ENCODE results near the gene WNT6. TPM values are rescaled to one million over a fixed set of nuclear protein-coding genes. Genes with fewer than 3 reads are reported as not detected.

The WNT6 gene
- total and polyA plus RNA-seq, 10 of the 15 experiments (the other 5 are each of a cell fraction or from before 2014, with no cell fraction given) = 0.11 to 0.44 (median 0.22) TPM; not detected in 5

DNA sequence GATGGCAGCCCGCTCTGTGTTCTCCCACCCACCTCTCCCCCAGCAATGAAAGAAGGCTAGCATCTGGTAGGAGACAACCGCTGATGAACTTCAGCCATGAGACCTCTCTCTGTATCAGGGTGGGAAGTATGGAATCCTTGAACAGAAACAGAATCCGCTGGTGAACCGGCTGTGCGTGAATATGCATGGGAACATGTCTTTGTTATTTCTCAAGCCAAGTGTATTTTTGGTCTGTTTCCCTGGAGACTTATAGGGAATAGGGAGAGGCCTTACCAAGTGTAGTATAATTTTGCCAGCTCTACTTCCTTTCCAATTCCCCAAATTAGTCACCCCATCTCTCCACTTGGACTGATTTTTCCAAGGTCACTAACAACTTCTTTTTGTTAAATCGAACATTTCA lies 51.1 kb downstream of the WNT6 start (continued):
- TF ChIP-seq USF2 (IDR thresholded peaks at IDR 0.05; ENCODE audit: borderline replicate concordance, low read depth, low read length) (no peak), ZNF207 (IDR thresholded peaks at IDR 0.05; ENCODE audit: borderline replicate concordance) (no peak), MXI1 (IDR thresholded peaks at IDR 0.05; ENCODE audit: low read depth, low read length) (no peak), WRNIP1 (IDR thresholded peaks at IDR 0.05; ENCODE audit: borderline replicate concordance, low read depth, low read length) (no peak), TBL1XR1 (IDR thresholded peaks at IDR 0.05; ENCODE audit: low read depth, low read length) (no peak)
- TF ChIP-seq, protein P1, sequence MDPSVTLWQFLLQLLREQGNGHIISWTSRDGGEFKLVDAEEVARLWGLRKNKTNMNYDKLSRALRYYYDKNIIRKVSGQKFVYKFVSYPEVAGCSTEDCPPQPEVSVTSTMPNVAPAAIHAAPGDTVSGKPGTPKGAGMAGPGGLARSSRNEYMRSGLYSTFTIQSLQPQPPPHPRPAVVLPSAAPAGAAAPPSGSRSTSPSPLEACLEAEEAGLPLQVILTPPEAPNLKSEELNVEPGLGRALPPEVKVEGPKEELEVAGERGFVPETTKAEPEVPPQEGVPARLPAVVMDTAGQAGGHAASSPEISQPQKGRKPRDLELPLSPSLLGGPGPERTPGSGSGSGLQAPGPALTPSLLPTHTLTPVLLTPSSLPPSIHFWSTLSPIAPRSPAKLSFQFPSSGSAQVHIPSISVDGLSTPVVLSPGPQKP (IDR thresholded peaks at IDR 0.05; ENCODE audit: low read depth, low read length) = no peak
- TF ChIP-seq, protein P2, sequence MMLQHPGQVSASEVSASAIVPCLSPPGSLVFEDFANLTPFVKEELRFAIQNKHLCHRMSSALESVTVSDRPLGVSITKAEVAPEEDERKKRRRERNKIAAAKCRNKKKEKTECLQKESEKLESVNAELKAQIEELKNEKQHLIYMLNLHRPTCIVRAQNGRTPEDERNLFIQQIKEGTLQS (IDR thresholded peaks at IDR 0.05; ENCODE audit: borderline replicate concordance, extremely low read depth, low read depth, low read length) = no peak
- TF ChIP-seq, protein P3, sequence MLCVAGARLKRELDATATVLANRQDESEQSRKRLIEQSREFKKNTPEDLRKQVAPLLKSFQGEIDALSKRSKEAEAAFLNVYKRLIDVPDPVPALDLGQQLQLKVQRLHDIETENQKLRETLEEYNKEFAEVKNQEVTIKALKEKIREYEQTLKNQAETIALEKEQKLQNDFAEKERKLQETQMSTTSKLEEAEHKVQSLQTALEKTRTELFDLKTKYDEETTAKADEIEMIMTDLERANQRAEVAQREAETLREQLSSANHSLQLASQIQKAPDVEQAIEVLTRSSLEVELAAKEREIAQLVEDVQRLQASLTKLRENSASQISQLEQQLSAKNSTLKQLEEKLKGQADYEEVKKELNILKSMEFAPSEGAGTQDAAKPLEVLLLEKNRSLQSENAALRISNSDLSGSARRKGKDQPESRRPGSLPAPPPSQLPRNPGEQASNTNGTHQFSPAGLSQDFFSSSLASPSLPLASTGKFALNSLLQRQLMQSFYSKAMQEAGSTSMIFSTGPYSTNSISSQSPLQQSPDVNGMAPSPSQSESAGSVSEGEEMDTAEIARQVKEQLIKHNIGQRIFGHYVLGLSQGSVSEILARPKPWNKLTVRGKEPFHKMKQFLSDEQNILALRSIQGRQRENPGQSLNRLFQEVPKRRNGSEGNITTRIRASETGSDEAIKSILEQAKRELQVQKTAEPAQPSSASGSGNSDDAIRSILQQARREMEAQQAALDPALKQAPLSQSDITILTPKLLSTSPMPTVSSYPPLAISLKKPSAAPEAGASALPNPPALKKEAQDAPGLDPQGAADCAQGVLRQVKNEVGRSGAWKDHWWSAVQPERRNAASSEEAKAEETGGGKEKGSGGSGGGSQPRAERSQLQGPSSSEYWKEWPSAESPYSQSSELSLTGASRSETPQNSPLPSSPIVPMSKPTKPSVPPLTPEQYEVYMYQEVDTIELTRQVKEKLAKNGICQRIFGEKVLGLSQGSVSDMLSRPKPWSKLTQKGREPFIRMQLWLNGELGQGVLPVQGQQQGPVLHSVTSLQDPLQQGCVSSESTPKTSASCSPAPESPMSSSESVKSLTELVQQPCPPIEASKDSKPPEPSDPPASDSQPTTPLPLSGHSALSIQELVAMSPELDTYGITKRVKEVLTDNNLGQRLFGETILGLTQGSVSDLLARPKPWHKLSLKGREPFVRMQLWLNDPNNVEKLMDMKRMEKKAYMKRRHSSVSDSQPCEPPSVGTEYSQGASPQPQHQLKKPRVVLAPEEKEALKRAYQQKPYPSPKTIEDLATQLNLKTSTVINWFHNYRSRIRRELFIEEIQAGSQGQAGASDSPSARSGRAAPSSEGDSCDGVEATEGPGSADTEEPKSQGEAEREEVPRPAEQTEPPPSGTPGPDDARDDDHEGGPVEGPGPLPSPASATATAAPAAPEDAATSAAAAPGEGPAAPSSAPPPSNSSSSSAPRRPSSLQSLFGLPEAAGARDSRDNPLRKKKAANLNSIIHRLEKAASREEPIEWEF (IDR thresholded peaks at IDR 0.05; ENCODE audit: insufficient replicate concordance, low read depth, low read length) = no peak
